Measurements from ENCODE around the gene ATP1A4. TPM values are rescaled to one million over a fixed set of nuclear protein-coding genes. Genes with fewer than 3 reads are reported as not detected.

ATP1A4 gene
- total and polyA plus RNA-seq, 4 donors, result 0.06 to 0.09 (median 0.08) TPM; not detected in 1

DNA sequence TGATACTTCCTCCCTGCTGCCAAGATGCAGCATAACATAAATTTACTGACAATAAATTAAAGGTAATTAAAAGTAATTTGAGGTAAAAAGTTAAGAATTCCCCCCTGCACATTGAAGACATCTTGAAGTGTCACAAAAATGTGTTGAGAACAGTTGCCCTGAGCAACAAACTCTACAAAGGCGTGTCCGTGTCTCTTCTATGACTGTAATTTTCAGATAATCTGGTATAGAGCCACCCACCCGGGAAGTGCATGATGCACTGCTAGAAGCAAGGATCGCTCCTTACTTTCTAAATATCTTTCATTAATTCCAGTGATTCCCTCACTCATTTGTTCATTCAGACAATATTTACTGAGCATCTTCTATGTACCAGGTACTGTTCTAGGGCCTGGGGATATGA is 27.9 kb downstream of the ATP1A4 start:
- no peak for ATAC-seq (ENCODE audit: insufficient read depth, low FRiP score)
- 91 to 95% methylated on average over 4 of the region's 4 CpGs for whole genome bisulfite sequencing, 2 donors
- Histone ChIP-seq H3K9ac (ENCODE audit: insufficient read depth in 1 of 2, low read length in 2 of 2) (no peak overlapping the region), H3K4me1 (ENCODE audit: control insufficient read depth in 5 of 5, insufficient read depth in 5 of 5, low read length in 5 of 5) (no peaks in the 10 kb centered on the region), H3K36me3 (ENCODE audit: control insufficient read depth in 4 of 4, insufficient read depth in 4 of 4, low read length in 4 of 4) (no peaks in the 10 kb centered on the region), H3K4me3 (no peak overlapping the region), H3K27ac (ENCODE audit: low read depth in 1 of 2, low read length in 1 of 2) (no peak overlapping the region), H3K27me3 (ENCODE audit: control insufficient read depth in 3 of 3, insufficient read depth in 3 of 3, low read length in 2 of 3) (no peaks in the 10 kb centered on the region), H3K9me3 (ENCODE audit: control insufficient read depth in 4 of 4, insufficient read depth in 3 of 4, low read length in 3 of 4) (no peaks in the 10 kb centered on the region)
- DNase-seq, result no peak
- TF ChIP-seq, protein P1, sequence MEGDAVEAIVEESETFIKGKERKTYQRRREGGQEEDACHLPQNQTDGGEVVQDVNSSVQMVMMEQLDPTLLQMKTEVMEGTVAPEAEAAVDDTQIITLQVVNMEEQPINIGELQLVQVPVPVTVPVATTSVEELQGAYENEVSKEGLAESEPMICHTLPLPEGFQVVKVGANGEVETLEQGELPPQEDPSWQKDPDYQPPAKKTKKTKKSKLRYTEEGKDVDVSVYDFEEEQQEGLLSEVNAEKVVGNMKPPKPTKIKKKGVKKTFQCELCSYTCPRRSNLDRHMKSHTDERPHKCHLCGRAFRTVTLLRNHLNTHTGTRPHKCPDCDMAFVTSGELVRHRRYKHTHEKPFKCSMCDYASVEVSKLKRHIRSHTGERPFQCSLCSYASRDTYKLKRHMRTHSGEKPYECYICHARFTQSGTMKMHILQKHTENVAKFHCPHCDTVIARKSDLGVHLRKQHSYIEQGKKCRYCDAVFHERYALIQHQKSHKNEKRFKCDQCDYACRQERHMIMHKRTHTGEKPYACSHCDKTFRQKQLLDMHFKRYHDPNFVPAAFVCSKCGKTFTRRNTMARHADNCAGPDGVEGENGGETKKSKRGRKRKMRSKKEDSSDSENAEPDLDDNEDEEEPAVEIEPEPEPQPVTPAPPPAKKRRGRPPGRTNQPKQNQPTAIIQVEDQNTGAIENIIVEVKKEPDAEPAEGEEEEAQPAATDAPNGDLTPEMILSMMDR (IDR thresholded peaks at IDR 0.05; ENCODE audit: control extremely low read depth, extremely low read depth), result no peak

DNA sequence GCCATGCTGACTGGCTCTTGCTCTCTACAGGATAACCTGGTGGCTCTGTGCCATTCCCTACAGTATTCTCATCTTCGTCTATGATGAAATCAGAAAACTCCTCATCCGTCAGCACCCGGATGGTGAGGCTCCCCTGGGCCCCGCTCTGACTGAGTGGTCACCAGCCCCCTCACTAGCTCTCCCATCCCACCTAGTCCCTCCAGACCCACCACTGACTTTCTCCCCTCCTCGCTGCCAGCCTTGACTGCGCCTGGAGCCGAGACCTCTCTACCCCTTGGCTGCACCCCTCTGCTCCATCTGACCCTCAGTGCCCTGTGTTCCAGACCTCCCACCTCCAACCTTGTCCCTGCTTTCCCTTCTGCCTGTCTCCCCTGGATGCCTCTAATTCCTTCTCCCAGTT is 34.8 kb downstream of the ATP1A4 start:
- 90 to 97% methylated on average over 7 of the region's 7 CpGs for WGBS, 2 donors
- TF ChIP-seq, protein P1 (IDR thresholded peaks at IDR 0.05; ENCODE audit: control extremely low read depth, extremely low read depth), result no peak
- ATAC-seq (ENCODE audit: insufficient read depth, low FRiP score) (no peak), DNase-seq (no peak)
- Histone ChIP-seq H3K9ac (ENCODE audit: insufficient read depth in 1 of 2, low read length in 2 of 2) (no peak overlapping the region), H3K36me3 (ENCODE audit: control insufficient read depth in 4 of 4, insufficient read depth in 4 of 4, low read length in 4 of 4) (no peaks in the 10 kb centered on the region), H3K27ac (ENCODE audit: low read depth in 1 of 2, low read length in 1 of 2) (no peak overlapping the region), H3K4me1 (ENCODE audit: control insufficient read depth in 5 of 5, insufficient read depth in 5 of 5, low read length in 5 of 5) (peaks cover 0 to 10% (median 2%) of the 10 kb centered on the region in 5 donors), H3K9me3 (ENCODE audit: control insufficient read depth in 4 of 4, insufficient read depth in 3 of 4, low read length in 3 of 4) (no peaks in the 10 kb centered on the region), H3K4me3 (no peak overlapping the region), H3K27me3 (ENCODE audit: control insufficient read depth in 3 of 3, insufficient read depth in 3 of 3, low read length in 2 of 3) (no peaks in the 10 kb centered on the region)

DNA sequence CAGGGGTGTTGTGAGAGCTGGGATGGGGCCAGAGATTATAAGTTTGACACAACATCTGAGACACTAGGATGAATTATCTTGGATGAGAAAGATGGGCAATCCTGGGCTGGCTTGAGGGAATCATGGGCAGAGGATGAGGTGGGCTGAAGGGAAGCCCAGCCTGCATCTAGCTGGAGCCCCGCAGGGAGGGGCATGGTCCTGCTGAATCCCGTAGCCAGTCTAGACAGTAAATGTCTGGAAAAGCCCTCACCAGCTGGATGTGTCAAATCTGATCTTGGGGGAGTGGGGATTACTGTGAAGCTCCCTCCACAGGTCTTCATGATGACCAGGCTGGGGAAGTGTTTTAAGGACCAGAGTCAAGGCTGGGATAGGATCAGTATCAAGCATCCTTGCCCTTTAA is 35.3 kb downstream of the ATP1A4 start:
- Histone ChIP-seq H3K9ac (ENCODE audit: insufficient read depth in 1 of 2, low read length in 2 of 2) (no peak overlapping the region), H3K27ac (ENCODE audit: low read depth in 1 of 2, low read length in 1 of 2) (no peak overlapping the region), H3K4me1 (ENCODE audit: control insufficient read depth in 5 of 5, insufficient read depth in 5 of 5, low read length in 5 of 5) (peaks cover 0 to 10% (median 2%) of the 10 kb centered on the region in 5 donors), H3K9me3 (ENCODE audit: control insufficient read depth in 4 of 4, insufficient read depth in 3 of 4, low read length in 3 of 4) (no peaks in the 10 kb centered on the region), H3K27me3 (ENCODE audit: control insufficient read depth in 3 of 3, insufficient read depth in 3 of 3, low read length in 2 of 3) (no peaks in the 10 kb centered on the region), H3K4me3 (no peak overlapping the region), H3K36me3 (ENCODE audit: control insufficient read depth in 4 of 4, insufficient read depth in 4 of 4, low read length in 4 of 4) (no peaks in the 10 kb centered on the region)
- TF ChIP-seq, protein P1 (IDR thresholded peaks at IDR 0.05; ENCODE audit: control extremely low read depth, extremely low read depth), result no peak
- DNase-seq, result no peak
- ATAC-seq (ENCODE audit: insufficient read depth, low FRiP score), result no peak
- WGBS, 2 donors, result 78 to 82% methylated on average over 2 of the region's 2 CpGs

DNA sequence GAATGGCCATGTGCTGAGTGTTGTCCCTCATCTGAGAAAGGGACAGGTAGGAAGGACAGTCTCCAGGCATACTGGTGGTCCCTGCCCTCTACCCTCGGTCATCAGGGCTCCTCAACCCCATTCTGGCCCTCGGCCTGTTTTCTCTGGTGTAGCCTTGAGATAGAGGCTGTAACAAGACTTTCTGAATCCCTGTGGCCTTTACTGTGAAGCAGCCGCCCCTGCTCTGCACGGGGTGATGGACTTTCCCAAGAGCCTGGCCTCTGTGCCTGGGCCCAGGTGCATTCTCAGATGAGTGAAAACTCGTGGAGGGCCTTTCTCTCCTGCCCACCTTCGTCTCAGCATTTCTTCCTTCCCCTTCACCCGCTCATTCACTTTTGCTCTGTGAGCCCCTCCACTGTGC is 36.0 kb downstream of the ATP1A4 start:
- 85 to 86% methylated on average over 7 of the region's 7 CpGs for WGBS, 2 donors
- no peak overlapping the region for H3K27ac ChIP-seq (ENCODE audit: low read depth in 1 of 2, low read length in 1 of 2)
- no peak for DNase-seq
- no peaks in the 10 kb centered on the region for H3K9me3 ChIP-seq (ENCODE audit: control insufficient read depth in 4 of 4, insufficient read depth in 3 of 4, low read length in 3 of 4)
- no peak for ATAC-seq (ENCODE audit: insufficient read depth, low FRiP score)
- no peak overlapping the region for H3K9ac ChIP-seq (ENCODE audit: insufficient read depth in 1 of 2, low read length in 2 of 2)
- no peak overlapping the region for H3K4me3 ChIP-seq
- H3K36me3 ChIP-seq (ENCODE audit: control insufficient read depth in 4 of 4, insufficient read depth in 4 of 4, low read length in 4 of 4), result no peaks in the 10 kb centered on the region
- peaks cover 0 to 10% (median 2%) of the 10 kb centered on the region in 5 donors for H3K4me1 ChIP-seq (ENCODE audit: control insufficient read depth in 5 of 5, insufficient read depth in 5 of 5, low read length in 5 of 5)
- H3K27me3 ChIP-seq (ENCODE audit: control insufficient read depth in 3 of 3, insufficient read depth in 3 of 3, low read length in 2 of 3), result no peaks in the 10 kb centered on the region
- TF ChIP-seq, protein P1 (IDR thresholded peaks at IDR 0.05; ENCODE audit: control extremely low read depth, extremely low read depth), result no peak

All from lung (tissue), 12 donors.